ENCODE results near the gene SLC6A14. TPM values are rescaled to one million over a fixed set of nuclear protein-coding genes. Genes with fewer than 3 reads are reported as not detected.

SLC6A14 gene
- polyA plus RNA-seq, 1 of the 3 experiments (the other 2 are of a cell fraction): not detected

DNA sequence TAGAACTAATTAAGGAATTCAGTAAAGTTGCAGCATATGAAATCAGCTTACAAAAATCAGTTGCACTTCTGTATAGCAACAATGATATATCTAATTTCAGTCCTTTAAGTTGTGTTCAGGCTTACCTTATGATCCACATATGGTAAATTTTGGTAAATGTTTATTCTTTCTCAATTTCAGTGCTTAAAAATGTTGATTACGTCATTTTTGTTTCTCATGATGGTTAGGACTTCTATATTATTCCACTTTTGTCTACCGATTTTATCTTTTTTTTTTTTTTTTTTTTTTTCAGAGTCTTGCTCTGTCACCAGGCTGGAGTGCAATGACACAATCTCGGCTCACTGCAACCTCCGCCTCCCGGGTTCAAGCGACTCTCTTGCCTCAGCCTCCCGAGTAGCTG is 40.7 kb upstream of the SLC6A14 start:
- Histone ChIP-seq H2AFZ (ENCODE audit: low read depth) (no peak overlapping the region), H3K9me2 (no peaks in the 10 kb centered on the region), H3K4me2 (no peak overlapping the region), H3K9ac (no peak overlapping the region), H3K27me3 (ENCODE audit: insufficient read depth) (no peaks in the 10 kb centered on the region), H3K9me3 (no peaks in the 10 kb centered on the region), H3K36me3 (replicated peaks in 1 of 2; ENCODE audit: control insufficient read depth in 1 of 2, insufficient read depth in 2 of 2, low read length in 1 of 2) (no peaks in the 10 kb centered on the region), H3K27ac (ENCODE audit: low read depth in 2 of 2, low read length in 1 of 2) (no peak overlapping the region), H4K20me1 (ENCODE audit: insufficient read depth) (no peaks in the 10 kb centered on the region), H3K79me2 (ENCODE audit: insufficient read depth) (no peaks in the 10 kb centered on the region), H3K4me1 (ENCODE audit: control insufficient read depth in 1 of 2, insufficient read depth in 2 of 2, low read depth in 1 of 2, low read length in 1 of 2) (no peaks in the 10 kb centered on the region), H3F3A (replicated peaks; ENCODE audit: insufficient read depth) (no peaks in the 10 kb centered on the region), H3K4me3 (ENCODE audit: low read depth in 2 of 2, low read length in 1 of 2) (no peak overlapping the region)
- TF ChIP-seq EP300 (IDR thresholded peaks at IDR 0.05; ENCODE audit: borderline replicate concordance in 1 of 2, low read depth in 1 of 2, low read length in 1 of 2): no peak
- no peak for TF ChIP-seq JUND (IDR thresholded peaks at IDR 0.05)
- TF ChIP-seq, protein P1, sequence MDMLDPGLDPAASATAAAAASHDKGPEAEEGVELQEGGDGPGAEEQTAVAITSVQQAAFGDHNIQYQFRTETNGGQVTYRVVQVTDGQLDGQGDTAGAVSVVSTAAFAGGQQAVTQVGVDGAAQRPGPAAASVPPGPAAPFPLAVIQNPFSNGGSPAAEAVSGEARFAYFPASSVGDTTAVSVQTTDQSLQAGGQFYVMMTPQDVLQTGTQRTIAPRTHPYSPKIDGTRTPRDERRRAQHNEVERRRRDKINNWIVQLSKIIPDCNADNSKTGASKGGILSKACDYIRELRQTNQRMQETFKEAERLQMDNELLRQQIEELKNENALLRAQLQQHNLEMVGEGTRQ (IDR thresholded peaks at IDR 0.05; ENCODE audit: borderline replicate concordance, low read depth, low read length): no peak
- no peak for DNase-seq
- POLR2A ChIA-PET: no interaction called here
- CTCF ChIA-PET: no interaction called here
- whole genome bisulfite sequencing (ENCODE audit: low lambda C conversion rate): 51% methylated on average over 7 of the region's 7 CpGs

DNA sequence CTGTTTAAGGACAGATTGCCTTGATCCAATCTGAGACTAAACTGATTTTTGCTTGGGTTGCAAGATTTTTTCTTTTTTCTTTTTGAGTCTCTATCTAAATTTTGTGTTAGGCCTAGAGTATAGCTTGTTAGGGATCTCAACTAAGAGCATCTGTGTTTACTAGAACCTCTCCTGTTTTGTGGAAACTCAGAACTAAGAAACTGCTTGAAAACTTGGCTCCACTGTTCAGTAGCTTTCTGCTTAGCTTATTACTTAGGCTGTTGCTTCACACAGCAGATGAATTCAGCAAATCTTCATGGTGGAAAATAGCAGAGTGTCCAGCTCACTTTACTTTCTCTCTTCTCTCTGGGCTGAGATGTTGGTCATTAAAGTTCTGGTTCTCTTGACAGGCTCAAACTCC is 36.7 kb upstream of the SLC6A14 start:
- no peak overlapping the region for H2AFZ ChIP-seq (ENCODE audit: low read depth)
- H3K36me3 ChIP-seq (replicated peaks in 1 of 2; ENCODE audit: control insufficient read depth in 1 of 2, insufficient read depth in 2 of 2, low read length in 1 of 2): no peaks in the 10 kb centered on the region
- ChIA-PET POLR2A (no interaction called here), CTCF (no interaction called here)
- no peak overlapping the region for H3K27ac ChIP-seq (ENCODE audit: low read depth in 2 of 2, low read length in 1 of 2)
- H3K27me3 ChIP-seq (ENCODE audit: insufficient read depth): no peaks in the 10 kb centered on the region
- DNase-seq: no peak
- no peaks in the 10 kb centered on the region for H4K20me1 ChIP-seq (ENCODE audit: insufficient read depth)
- H3K9ac ChIP-seq: no peak overlapping the region
- H3K9me2 ChIP-seq: no peaks in the 10 kb centered on the region
- H3K4me1 ChIP-seq (ENCODE audit: control insufficient read depth in 1 of 2, insufficient read depth in 2 of 2, low read depth in 1 of 2, low read length in 1 of 2): no peaks in the 10 kb centered on the region
- TF ChIP-seq, protein P2, sequence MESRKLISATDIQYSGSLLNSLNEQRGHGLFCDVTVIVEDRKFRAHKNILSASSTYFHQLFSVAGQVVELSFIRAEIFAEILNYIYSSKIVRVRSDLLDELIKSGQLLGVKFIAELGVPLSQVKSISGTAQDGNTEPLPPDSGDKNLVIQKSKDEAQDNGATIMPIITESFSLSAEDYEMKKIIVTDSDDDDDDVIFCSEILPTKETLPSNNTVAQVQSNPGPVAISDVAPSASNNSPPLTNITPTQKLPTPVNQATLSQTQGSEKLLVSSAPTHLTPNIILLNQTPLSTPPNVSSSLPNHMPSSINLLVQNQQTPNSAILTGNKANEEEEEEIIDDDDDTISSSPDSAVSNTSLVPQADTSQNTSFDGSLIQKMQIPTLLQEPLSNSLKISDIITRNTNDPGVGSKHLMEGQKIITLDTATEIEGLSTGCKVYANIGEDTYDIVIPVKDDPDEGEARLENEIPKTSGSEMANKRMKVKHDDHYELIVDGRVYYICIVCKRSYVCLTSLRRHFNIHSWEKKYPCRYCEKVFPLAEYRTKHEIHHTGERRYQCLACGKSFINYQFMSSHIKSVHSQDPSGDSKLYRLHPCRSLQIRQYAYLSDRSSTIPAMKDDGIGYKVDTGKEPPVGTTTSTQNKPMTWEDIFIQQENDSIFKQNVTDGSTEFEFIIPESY (IDR thresholded peaks at IDR 0.05; ENCODE audit: borderline replicate concordance, low read depth): no peak
- no peak for TF ChIP-seq FOXM1 (IDR thresholded peaks at IDR 0.05; ENCODE audit: low read depth)
- H3K4me2 ChIP-seq: no peak overlapping the region
- H3K9me3 ChIP-seq: no peaks in the 10 kb centered on the region
- no peak overlapping the region for H3K4me3 ChIP-seq (ENCODE audit: low read depth in 2 of 2, low read length in 1 of 2)
- no peaks in the 10 kb centered on the region for H3K79me2 ChIP-seq (ENCODE audit: insufficient read depth)
- H3F3A ChIP-seq (replicated peaks; ENCODE audit: insufficient read depth): no peaks in the 10 kb centered on the region

- CTCF ChIA-PET: no interaction called here
- H3K27me3 ChIP-seq (ENCODE audit: insufficient read depth): no peaks in the 10 kb centered on the region
- DNase-seq: no peak
- TF ChIP-seq EP300 (IDR thresholded peaks at IDR 0.05; ENCODE audit: borderline replicate concordance in 1 of 2, low read depth in 1 of 2, low read length in 1 of 2) (no peak), RXRA (IDR thresholded peaks at IDR 0.05; ENCODE audit: borderline replicate concordance, low read depth) (no peak), TAF1 (IDR thresholded peaks at IDR 0.05; ENCODE audit: borderline replicate concordance, low read depth, low read length) (no peak), SIN3A (IDR thresholded peaks at IDR 0.05; ENCODE audit: borderline replicate concordance, low read depth, low read length) (no peak), GABPA (IDR thresholded peaks at IDR 0.05; ENCODE audit: low read depth) (no peak), FOXM1 (IDR thresholded peaks at IDR 0.05; ENCODE audit: low read depth) (no peak)
- H3K9me2 ChIP-seq: no peaks in the 10 kb centered on the region
- no peak overlapping the region for H3K4me2 ChIP-seq
- H3K4me1 ChIP-seq (ENCODE audit: control insufficient read depth in 1 of 2, insufficient read depth in 2 of 2, low read depth in 1 of 2, low read length in 1 of 2): no peaks in the 10 kb centered on the region
- no peak overlapping the region for H3K4me3 ChIP-seq (ENCODE audit: low read depth in 2 of 2, low read length in 1 of 2)
- no peak overlapping the region for H3K27ac ChIP-seq (ENCODE audit: low read depth in 2 of 2, low read length in 1 of 2)
- H3K9ac ChIP-seq: no peak overlapping the region
- H2AFZ ChIP-seq (ENCODE audit: low read depth): no peak overlapping the region
- H4K20me1 ChIP-seq (ENCODE audit: insufficient read depth): no peaks in the 10 kb centered on the region
- WGBS (ENCODE audit: low lambda C conversion rate): 11% methylated on average over 2 of the region's 2 CpGs
- no peaks in the 10 kb centered on the region for H3K79me2 ChIP-seq (ENCODE audit: insufficient read depth)
- H3K36me3 ChIP-seq (replicated peaks in 1 of 2; ENCODE audit: control insufficient read depth in 1 of 2, insufficient read depth in 2 of 2, low read length in 1 of 2): no peaks in the 10 kb centered on the region
- POLR2A ChIA-PET: no interaction called here
- no peaks in the 10 kb centered on the region for H3F3A ChIP-seq (replicated peaks; ENCODE audit: insufficient read depth)
- H3K9me3 ChIP-seq: no peaks in the 10 kb centered on the region
Measured at GRCh38 chrX:116409219-116409618, 27.2 kb upstream of the SLC6A14 start.
